H1 (cell line): ENCODE results near the gene KHSRP. TPM values are rescaled to one million over a fixed set of nuclear protein-coding genes. Genes with fewer than 3 reads are reported as not detected.

Experiments used
- CTCF ChIA-PET: fragments of 300-600 bp; sonication (Branson Sonifier 250); formaldehyde crosslinking; loops from one replicate; lab custom pipeline; 2021; ENCODE audit not compliant: partially characterized antibody; lab: Charles Lee
- POLR2A ChIA-PET: fragments of 300-600 bp; sonication (Branson Sonifier 250); formaldehyde crosslinking; loops from one replicate; lab custom pipeline; 2021; ENCODE audit warnings: inconsistent platforms; ENCODE audit not compliant: partially characterized antibody; lab: Charles Lee
- DNase-seq, 2 experiments: peaks; one replicate each; pipeline versions ENCODE4 v3.0.0 to v3.0.0-alpha.2; 2010 to 2022; ENCODE audit warnings: low spot score in 2 of 2, low read depth in 1 of 2, mixed read lengths in 1 of 2
- FAIRE-seq: peaks from 2 replicates; lab custom pipeline; 2011; peaks lifted over from hg19 to GRCh38; lab: Jason Lieb, UNC
- H2AFZ ChIP-seq: 2 replicates; pipeline ENCODE4 v1.8.1; 2012; ENCODE audit warnings: low read length, inconsistent platforms
- H2AK5ac ChIP-seq: 2 replicates; pipeline ENCODE4 v1.6.1; 2013; ENCODE audit warnings: low read depth, low read length
- H2BK120ac ChIP-seq: replicated peaks from 2 replicates; pipeline ENCODE3; 2013; ENCODE audit warnings: low read depth, low read length, inconsistent platforms
- H2BK12ac ChIP-seq: 2 replicates; pipeline ENCODE4 v1.6.1; 2013; ENCODE audit warnings: low read depth, low read length
- H2BK15ac ChIP-seq: 2 replicates; pipeline ENCODE4 v1.6.1; 2013; ENCODE audit warnings: low read length
- H2BK20ac ChIP-seq: 2 replicates; pipeline ENCODE4 v1.6.1; 2013; ENCODE audit warnings: low read length
- H2BK5ac ChIP-seq: 2 replicates; pipeline ENCODE4 v1.6.1; 2013; ENCODE audit warnings: low read depth, low read length
- H3K14ac ChIP-seq: 2 replicates; pipeline ENCODE4 v1.6.1; 2013; ENCODE audit warnings: inconsistent platforms; ENCODE audit not compliant: insufficient read length
- H3K18ac ChIP-seq: 2 replicates; pipeline ENCODE4 v1.6.1; 2013; ENCODE audit warnings: low read length; ENCODE audit errors: extremely low read depth
- H3K23ac ChIP-seq: 2 replicates; pipeline ENCODE4 v1.6.1; 2013; ENCODE audit warnings: inconsistent platforms; ENCODE audit not compliant: insufficient read length
- H3K23me2 ChIP-seq: 2 replicates; pipeline ENCODE4 v1.6.1; 2013; ENCODE audit warnings: low read depth, low read length
- H3K27ac ChIP-seq: 2 replicates; pipeline ENCODE4 v1.6.1; 2011; ENCODE audit warnings: low read depth, low read length, inconsistent platforms
- H3K27me3 ChIP-seq, 4 experiments: replicated peaks in 1 of 4; 1 replicate in 1 of 4; 2 replicates in 3 of 4; pipeline versions ENCODE4 v1.6.1 to v1.8.1; 2011 to 2013; ENCODE audit warnings: low read length in 3 of 4, mild to moderate bottlenecking in 3 of 4, inconsistent platforms in 2 of 4, mixed read lengths in 2 of 4, moderate library complexity in 1 of 4; ENCODE audit not compliant: control insufficient read depth in 3 of 4, insufficient read depth in 3 of 4; ENCODE audit errors: extremely low read depth in 1 of 4
- H3K36me3 ChIP-seq, 4 experiments: 2 replicates each; pipeline versions ENCODE4 v1.6.1 to v1.8.1; 2011 to 2013; ENCODE audit warnings: mild to moderate bottlenecking in 4 of 4, low read length in 3 of 4, moderate library complexity in 2 of 4, control low read depth in 1 of 4, inconsistent platforms in 1 of 4; ENCODE audit not compliant: insufficient read depth in 4 of 4, control insufficient read depth in 2 of 4
- H3K4ac ChIP-seq: replicated peaks from 2 replicates; pipeline ENCODE3; 2013; ENCODE audit warnings: low read length, low read depth, mixed read lengths, inconsistent platforms; ENCODE audit not compliant: insufficient read length
- H3K4me1 ChIP-seq, 4 experiments: replicated peaks in 1 of 4; 1 replicate in 1 of 4; 2 replicates in 3 of 4; pipeline versions ENCODE4 v1.6.1 to v1.8.1; 2011 to 2013; ENCODE audit warnings: low read length in 3 of 4, inconsistent platforms in 2 of 4, mixed read lengths in 1 of 4; ENCODE audit not compliant: insufficient read depth in 4 of 4, control insufficient read depth in 3 of 4
- H3K4me2 ChIP-seq, 2 experiments: 2 replicates each; pipeline versions ENCODE4 v1.6.1 to v1.8.1; 2011 to 2013; ENCODE audit warnings: low read depth in 2 of 2, low read length in 2 of 2, control low read depth in 1 of 2, inconsistent platforms in 1 of 2, mild to moderate bottlenecking in 1 of 2; ENCODE audit not compliant: insufficient read depth in 1 of 2
- H3K4me3 ChIP-seq, 4 experiments: fragments of 200-600, 300-600 bp in 1 of 4; sonication (generic), shearing (Covaris generic), sonication (Bioruptor Twin) in 1 of 4; 2 replicates each; pipeline versions ENCODE4 v1.5.1 to v1.8.1; 2011 to 2016; ENCODE audit warnings: low read length in 4 of 4, low read depth in 3 of 4, control low read depth in 2 of 4, inconsistent platforms in 2 of 4, mild to moderate bottlenecking in 2 of 4, mixed read lengths in 1 of 4, moderate library complexity in 1 of 4; ENCODE audit not compliant: insufficient read depth in 2 of 4; ENCODE audit errors: extremely low read depth in 1 of 4
- H3K56ac ChIP-seq: replicated peaks from 2 replicates; pipeline ENCODE3; 2013; ENCODE audit warnings: low read depth, mild to moderate bottlenecking, mixed read lengths, low read length, inconsistent platforms; ENCODE audit not compliant: insufficient read length
- H3K79me1 ChIP-seq: 2 replicates; pipeline ENCODE4 v1.6.1; 2013; ENCODE audit warnings: low read depth, low read length, control low read depth
- H3K79me2 ChIP-seq, 2 experiments: 2 replicates each; pipeline versions ENCODE4 v1.6.1 to v1.8.1; 2012 to 2013; ENCODE audit warnings: low read length in 2 of 2, mild to moderate bottlenecking in 2 of 2, inconsistent platforms in 1 of 2; ENCODE audit not compliant: insufficient read depth in 2 of 2, control insufficient read depth in 1 of 2
- H3K9ac ChIP-seq, 4 experiments: replicated peaks in 1 of 4; 1 replicate in 1 of 4; 2 replicates in 3 of 4; pipeline versions ENCODE4 v1.6.1 to v1.8.1; 2011 to 2013; ENCODE audit warnings: low read depth in 3 of 4, low read length in 3 of 4, control low read depth in 2 of 4, mild to moderate bottlenecking in 2 of 4, moderate library complexity in 2 of 4, inconsistent platforms in 1 of 4; ENCODE audit errors: extremely low read depth in 1 of 4
- H3K9me3 ChIP-seq, 2 experiments: 2 replicates each; pipeline versions ENCODE4 v1.6.1 to v1.8.1; 2012 to 2013; ENCODE audit warnings: mild to moderate bottlenecking in 2 of 2, moderate library complexity in 2 of 2, control low read depth in 1 of 2, inconsistent platforms in 1 of 2, low read depth in 1 of 2, low read length in 1 of 2, mixed read lengths in 1 of 2; ENCODE audit not compliant: insufficient read depth in 2 of 2
- H4K20me1 ChIP-seq, 2 experiments: replicated peaks in 1 of 2; 2 replicates each; pipeline versions ENCODE3 to v1.8.1; 2011 to 2013; ENCODE audit warnings: inconsistent platforms in 2 of 2, low read length in 2 of 2, mild to moderate bottlenecking in 1 of 2; ENCODE audit not compliant: insufficient read depth in 2 of 2, control insufficient read depth in 1 of 2
- H4K5ac ChIP-seq: 2 replicates; pipeline ENCODE4 v1.6.1; 2013; ENCODE audit warnings: low read length, low read depth, mixed read lengths, inconsistent platforms; ENCODE audit not compliant: insufficient read length
- H4K8ac ChIP-seq: 2 replicates; pipeline ENCODE4 v1.8.0; 2013; ENCODE audit warnings: mild to moderate bottlenecking, moderate library complexity, low read length, inconsistent platforms; ENCODE audit not compliant: insufficient read depth; ENCODE audit errors: extremely low read depth
- H4K91ac ChIP-seq: replicated peaks from 2 replicates; pipeline ENCODE3; 2013; ENCODE audit warnings: low read length, mixed read lengths, inconsistent platforms; ENCODE audit not compliant: insufficient read length
- ASH2L ChIP-seq: fragments of 200-600, 300-600 bp; sonication (generic); IDR thresholded peaks from one replicate; pipeline ENCODE4 v1.7.1; 2017; ENCODE audit warnings: low read length
- KDM1A ChIP-seq: fragments of 200-600, 300-600 bp; sonication (generic); IDR thresholded peaks from 2 replicates; pipeline ENCODE4 v1.7.1; 2016; ENCODE audit warnings: mild to moderate bottlenecking, low read length, borderline replicate concordance
- SP1 ChIP-seq: IDR thresholded peaks from 2 replicates; pipeline ENCODE4 v1.6.1; 2011; ENCODE audit warnings: low read depth, low read length
- WGBS, 2 experiments: shearing (Covaris generic) in 1 of 2; methylation state at CpG; one replicate each; pipeline versions ENCODE4 v1.1.6 to v1.1.7; 2013 to 2015; ENCODE audit warnings: low lambda C conversion rate in 2 of 2, mixed read lengths in 2 of 2, inconsistent platforms in 1 of 2, low coverage in 1 of 2, missing lambda C conversion rate in 1 of 2; ENCODE audit not compliant: insufficient replicate concordance in 2 of 2, insufficient coverage in 1 of 2, insufficient read length in 1 of 2; ENCODE audit errors: extremely low coverage in 1 of 2, missing lambda C conversion rate in 1 of 2; 5-methylcytosine and 5-hydroxymethylcytosine counted together
- polyA plus RNA-seq, 7 experiments: library from polyadenylated mRNA; depleted of rRNA in 3 of 7; stranded (reverse) in 5 of 7; unstranded in 2 of 7; fragments of >200 nt in 5 of 7; fragments of 200-250 nt in 2 of 7; gene quantifications; 1 replicate in 5 of 7; 2 replicates in 1 of 7; 4 replicates in 1 of 7; pipeline versions ENCODE4 v1.2.1 to v1.2.3, GENCODE V29; 2011 to 2013; ENCODE audit warnings: missing spikeins in 2 of 7, mixed read lengths in 2 of 7
- total RNA-seq: library from RNA; stranded (reverse); fragmentation: NEBNext Ultra II Directional; extraction: Animal tissue kit (Norgen Biotek cat#: 25700); gene quantifications from 2 replicates; pipeline ENCODE4 v1.2.1, GENCODE V29; 2021

Gene KHSRP
- total and polyA plus RNA-seq, 2 of the 8 experiments (the other 6 are each of a cell fraction or from before 2014, with no cell fraction given), result 143 to 573 TPM

GRCh38 chr19:6416658-6417405, 7.8 kb downstream of the KHSRP start:
- H2BK120ac ChIP-seq, result no peak overlapping the region
- no peak overlapping the region for H2AK5ac ChIP-seq
- no peak overlapping the region for H3K27ac ChIP-seq
- peaks cover 0 to 12% (median 6%) of the 10 kb centered on the region in 4 experiments; a peak in 6 of 7 replicates for H3K4me1 ChIP-seq
- H3K23me2 ChIP-seq, result no peaks in the 10 kb centered on the region
- peaks cover 51 to 86% (median 73%) of the 10 kb centered on the region in 4 experiments for H3K36me3 ChIP-seq
- H3K56ac ChIP-seq, result no peak overlapping the region
- H3K79me1 ChIP-seq, result peaks cover 20% of the 10 kb centered on the region
- no peak overlapping the region for H3K4me3 ChIP-seq
- no peak overlapping the region for H2BK12ac ChIP-seq
- ChIA-PET CTCF (interaction anchor here (1.0 to 1.4 kb wide), 3 partner anchors 8 to 37 kb away, joined by 3 to 5 read pairs (median 4); no protein-coding TSS in a partner anchor), POLR2A (interaction anchor here (1.0 to 1.3 kb wide), 5 partner anchors 37 to 208 kb away, joined by 3 to 5 read pairs (median 3); partner anchors contain the start of gene CRB3)
- no peak overlapping the region for H4K5ac ChIP-seq
- no peak overlapping the region for H3K18ac ChIP-seq
- H2BK15ac ChIP-seq, result no peak overlapping the region
- DNase-seq (no peak), FAIRE-seq (no peak)
- no peak for TF ChIP-seq ASH2L
- TF ChIP-seq SP1, result no peak
- TF ChIP-seq KDM1A, result no peak
- no peak overlapping the region for H3K23ac ChIP-seq
- H3K27me3 ChIP-seq, result no peaks in the 10 kb centered on the region
- no peaks in the 10 kb centered on the region for H3K9me3 ChIP-seq
- peaks cover 33 to 60% of the 10 kb centered on the region in 2 experiments for H4K20me1 ChIP-seq
- H2BK5ac ChIP-seq, result no peak overlapping the region
- no peak overlapping the region for H3K14ac ChIP-seq
- no peak overlapping the region for H2BK20ac ChIP-seq
- no peak overlapping the region for H3K4me2 ChIP-seq
- peaks cover 11 to 45% of the 10 kb centered on the region in 2 experiments for H3K79me2 ChIP-seq
- H3K9ac ChIP-seq, result no peak overlapping the region
- no peak overlapping the region for H2AFZ ChIP-seq
- H4K8ac ChIP-seq, result no peak overlapping the region
- H4K91ac ChIP-seq, result no peak overlapping the region
- H3K4ac ChIP-seq, result no peak overlapping the region
- 93% methylated on average over 27 of the region's 29 CpGs; no CpG with 5 or more reads in 1 of the 2 experiments for WGBS, 2 experiments
